ENCODE data around the gene PLSCR3. TPM values are rescaled to one million over a fixed set of nuclear protein-coding genes. Genes with fewer than 3 reads are reported as not detected.

PLSCR3 gene
- total and polyA plus RNA-seq, 7 donors = 13.9 to 20.5 (median 16.2) TPM

DNA sequence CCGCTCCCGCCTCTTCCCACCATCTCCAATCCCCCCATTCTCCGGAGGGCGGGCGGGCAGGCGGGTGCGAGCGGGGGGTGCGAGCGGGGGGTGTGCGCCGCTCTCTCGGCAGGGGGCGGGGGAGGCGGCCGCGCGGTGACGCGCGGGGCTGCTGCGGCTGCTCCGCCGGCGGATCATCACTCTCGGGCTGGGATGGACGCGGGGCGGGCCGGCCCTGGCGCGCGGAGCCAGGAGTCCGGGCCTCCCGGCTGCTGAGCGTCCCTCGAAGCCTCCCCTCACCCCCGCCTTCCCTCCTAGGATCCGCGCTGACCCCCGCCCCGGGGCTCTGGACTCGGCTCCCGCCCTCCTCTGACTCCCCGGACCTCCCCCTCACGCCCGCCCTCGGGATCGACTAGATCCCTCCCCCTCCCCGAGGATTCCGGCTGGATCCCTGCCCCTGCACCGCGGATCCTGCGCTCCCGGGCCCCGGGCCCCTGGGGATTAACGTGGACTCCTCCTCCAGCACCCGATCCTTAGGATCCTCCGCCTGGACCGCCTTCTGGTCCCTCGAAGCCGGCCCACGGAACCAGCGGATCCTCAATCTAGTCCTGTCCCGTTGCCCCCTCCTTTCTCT, 10.5 kb upstream of the PLSCR3 start:
- Histone ChIP-seq H3K36me3 (ENCODE audit: insufficient read depth in 1 of 2, low read depth in 1 of 2) (peaks cover 0 to 4% of the 10 kb centered on the region in 2 donors), H3K27ac (peak overlapping the region; percentile 75), H3K4me3 (peak overlapping the region; percentile 73), H3K27me3 (ENCODE audit: insufficient read depth in 3 of 3, low read length in 2 of 3) (no peaks in the 10 kb centered on the region), H3K9me3 (no peaks in the 10 kb centered on the region), H3K4me1 (peaks cover 9% of the 10 kb centered on the region)
- DNase-seq = peak; percentile 70 to 84
- no peak for TF ChIP-seq CTCF (IDR thresholded peaks at IDR 0.05)
- ATAC-seq = peak; percentile 49 to 72 (median 55)
- intact Hi-C loops (cut with DNase I) = loop anchor here (1.0 to 2.0 kb wide), 2 partner anchors 30 to 79 kb away; partner anchors contain the start of genes POLR2A (in 1 of the 2) and TMEM102 (in 1 of the 2)
- 0 to 1% (median 0%) methylated on average over 40 to 63 of the region's 65 CpGs for WGBS, 3 donors

- peak; percentile 91 to 93 (median 92) for ATAC-seq
- peak; percentile 98 to 99 for DNase-seq
- Histone ChIP-seq H3K27me3 (ENCODE audit: insufficient read depth in 3 of 3, low read length in 2 of 3) (no peaks in the 10 kb centered on the region), H3K27ac (peak within 1 kb of the TSS; percentile 75), H3K4me3 (peak within 1 kb of the TSS; percentile 73), H3K4me1 (peaks cover 9% of the 10 kb centered on the region), H3K36me3 (ENCODE audit: insufficient read depth in 1 of 2, low read depth in 1 of 2) (peaks cover 0 to 7% of the 10 kb centered on the region in 2 donors), H3K9me3 (no peaks in the 10 kb centered on the region)
- 0% methylated on average over 38 to 49 of the region's 49 CpGs for WGBS, 3 donors
- TF ChIP-seq CTCF (IDR thresholded peaks at IDR 0.05) = no peak
- intact Hi-C loops (cut with DNase I) = loop anchor here (1.0 to 2.0 kb wide), 2 partner anchors 31 to 80 kb away; partner anchors contain the start of genes POLR2A (in 1 of the 2) and TMEM102 (in 1 of the 2)
Observed at GRCh38 chr17:7403977-7404736, 9.8 kb upstream of the PLSCR3 start, which contains the start of gene TMEM256. Gene TMEM256, minus strand, starts transcription at chr17:7404097. Its CDS starts 13 bp downstream, at chr17:7404084.

- H3K27me3 ChIP-seq (ENCODE audit: insufficient read depth in 3 of 3, low read length in 2 of 3) = no peaks in the 10 kb centered on the region
- no peaks in the 10 kb centered on the region for H3K9me3 ChIP-seq
- DNase-seq (no peak), ATAC-seq (peak; percentile 61 to 72 (median 62))
- H3K27ac ChIP-seq = peak overlapping the region; percentile 75
- TF ChIP-seq CTCF (IDR thresholded peaks at IDR 0.05) = no peak
- peaks cover 9% of the 10 kb centered on the region for H3K4me1 ChIP-seq
- WGBS, 3 donors = 0% methylated on average over 13 of the region's 13 CpGs
- H3K4me3 ChIP-seq = peak overlapping the region; percentile 73
- intact Hi-C loops (cut with DNase I) = no loop called here
- peaks cover 0 to 7% of the 10 kb centered on the region in 2 donors for H3K36me3 ChIP-seq (ENCODE audit: insufficient read depth in 1 of 2, low read depth in 1 of 2)
Observed at GRCh38 chr17:7403727-7403976, 9.3 kb upstream of the PLSCR3 start.

DNA sequence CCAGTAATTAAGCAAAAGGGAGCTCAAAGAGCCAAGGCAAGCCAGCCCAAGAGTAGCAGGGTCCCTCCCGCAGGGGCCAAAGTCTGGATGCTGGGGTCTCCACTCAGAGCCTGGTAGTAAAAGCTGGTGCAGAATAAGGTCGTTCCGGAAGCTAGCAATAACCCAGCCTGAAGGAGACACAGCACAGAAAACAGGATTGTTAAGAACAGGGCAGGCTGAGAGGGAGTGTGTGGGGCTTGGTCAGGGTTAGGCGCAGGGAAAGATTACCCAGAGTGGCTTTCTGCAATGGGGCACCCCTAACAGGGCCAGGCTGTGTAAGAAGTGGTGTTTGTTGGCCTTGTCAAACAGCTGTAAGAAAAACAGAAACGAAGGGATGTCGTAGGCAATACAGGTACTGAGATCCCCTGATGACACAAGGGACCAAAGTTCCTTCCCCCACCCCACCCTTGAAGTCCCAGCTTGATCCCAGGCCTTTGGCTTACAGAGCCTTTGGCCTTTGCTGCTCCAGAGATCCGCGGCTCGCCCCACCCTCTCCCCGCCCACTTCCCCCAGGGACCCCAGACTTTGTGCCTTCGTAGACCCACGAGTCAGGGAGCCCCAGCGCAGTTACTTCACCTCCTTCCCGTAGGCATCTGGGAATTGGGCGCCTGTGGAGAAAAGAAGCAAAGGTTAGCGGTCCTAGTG, 8.9 kb upstream of the PLSCR3 start:
- H3K27ac ChIP-seq = peak overlapping the region; percentile 75
- TF ChIP-seq CTCF (IDR thresholded peaks at IDR 0.05) = no peak
- peak in 2 of 4 donors; percentile 2 to 6 for ATAC-seq
- H3K9me3 ChIP-seq = no peaks in the 10 kb centered on the region
- peaks cover 9% of the 10 kb centered on the region for H3K4me1 ChIP-seq
- WGBS, 3 donors = 10 to 11% (median 10%) methylated on average over 16 of the region's 16 CpGs
- no peaks in the 10 kb centered on the region for H3K27me3 ChIP-seq (ENCODE audit: insufficient read depth in 3 of 3, low read length in 2 of 3)
- H3K4me3 ChIP-seq = peak overlapping the region; percentile 73
- DNase-seq = peak; percentile 76 to 83
- H3K36me3 ChIP-seq (ENCODE audit: insufficient read depth in 1 of 2, low read depth in 1 of 2) = peaks cover 0 to 7% of the 10 kb centered on the region in 2 donors
- intact Hi-C loops (cut with DNase I) = no loop called here
